HG03039 (cell line): ENCODE measurements around the gene FAM32A.

Experiments used
- ATAC-seq: cut with Tn5 transposase; IDR thresholded peaks from one replicate; pipeline ENCODE4 v1.9.1; 2021; ENCODE audit warnings: mild to moderate bottlenecking, moderate library complexity; ENCODE audit not compliant: unreplicated experiment

The FAM32A gene

GRCh38 chr19:16185123-16185767, at the start of gene FAM32A:
Gene FAM32A, plus strand, starts transcription at chr19:16185410. Its CDS starts 33 bp downstream, at chr19:16185443.
- ATAC-seq: peak; percentile 90

- no peak for ATAC-seq
Observed at GRCh38 chr19:16135430-16136127, 49.6 kb upstream of the FAM32A start.

GRCh38 chr19:16136185-16136999, 48.8 kb upstream of the FAM32A start:
- no peak for ATAC-seq

GRCh38 chr19:16139752-16140151, 45.5 kb upstream of the FAM32A start:
- ATAC-seq: no peak

GRCh38 chr19:16141043-16141442, 44.2 kb upstream of the FAM32A start:
- ATAC-seq: no peak

GRCh38 chr19:16142032-16142580, 43.1 kb upstream of the FAM32A start:
- ATAC-seq: no peak

GRCh38 chr19:16143399-16144215, 41.6 kb upstream of the FAM32A start, which contains the start of gene HSH2D:
Gene HSH2D, plus strand, starts transcription at chr19:16143685. Its CDS starts 5,066 bp downstream, at chr19:16148751.
- ATAC-seq: no peak

- ATAC-seq: no peak
Observed at GRCh38 chr19:16144216-16144581, 41.0 kb upstream of the FAM32A start.

GRCh38 chr19:16146112-16146511, 39.1 kb upstream of the FAM32A start:
- no peak for ATAC-seq

- ATAC-seq: no peak
Observed at GRCh38 chr19:16148443-16149229, 36.6 kb upstream of the FAM32A start.

- ATAC-seq: no peak
Observed at GRCh38 chr19:16153582-16154336, 31.5 kb upstream of the FAM32A start.

- no peak for ATAC-seq
Observed at GRCh38 chr19:16154557-16154956, 30.7 kb upstream of the FAM32A start.

- ATAC-seq: no peak
Observed at GRCh38 chr19:16155128-16155527, 30.1 kb upstream of the FAM32A start.

GRCh38 chr19:16156904-16157303, 28.3 kb upstream of the FAM32A start:
- no peak for ATAC-seq

GRCh38 chr19:16157601-16158000, 27.6 kb upstream of the FAM32A start:
- no peak for ATAC-seq

GRCh38 chr19:16159655-16160054, 25.6 kb upstream of the FAM32A start:
- ATAC-seq: no peak

GRCh38 chr19:16160445-16160942, 24.7 kb upstream of the FAM32A start:
- ATAC-seq: no peak

GRCh38 chr19:16160943-16161560, 24.2 kb upstream of the FAM32A start:
- no peak for ATAC-seq
